ENCODE data around the gene SYNCRIP. TPM values are rescaled to one million over a fixed set of nuclear protein-coding genes. Genes with fewer than 3 reads are reported as not detected.
A peak's percentile ranks its signal among the peaks of the same experiment; 100 is the strongest.

The SYNCRIP gene
- total RNA-seq, 1 experiment from 2014 or later = 199 TPM

DNA sequence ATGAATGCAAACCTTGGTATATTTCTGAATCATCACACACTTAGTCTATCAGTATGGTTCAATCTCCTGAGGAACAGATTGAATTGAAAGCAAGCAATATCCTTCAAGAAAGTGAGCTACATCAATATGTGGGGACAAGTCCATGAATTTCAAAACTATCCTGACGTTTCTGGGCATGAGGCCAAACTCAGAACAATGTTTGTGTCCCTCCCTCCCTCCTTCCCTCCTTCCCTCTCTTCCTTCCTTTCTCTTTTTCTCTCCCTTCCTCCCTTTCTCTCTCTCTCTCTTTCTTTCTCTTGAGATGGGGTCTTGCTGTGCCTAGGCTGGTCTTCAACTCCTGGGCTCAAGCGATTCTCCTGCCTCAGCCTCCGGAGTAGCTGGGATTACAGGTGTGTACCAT lies 27.9 kb upstream of the SYNCRIP start:
- Mint-ChIP-seq H3K4me1 (peaks cover 34 to 35% of the 10 kb centered on the region in 2 experiments), H3K27ac (peak overlapping the region; percentile 84 to 96 (median 87); a peak in 5 of 7 replicates), H3K9me3 (no peaks in the 10 kb centered on the region; a peak in 1 of 5 replicates), H3K36me3 (ENCODE audit: insufficient read depth in 1 of 3, low read depth in 3 of 3) (peaks cover 16 to 29% (median 22%) of the 10 kb centered on the region in 3 experiments; a peak in 6 of 7 replicates), H3K4me3 (peak overlapping the region in 1 of 2 experiments; percentile 62; a peak in 1 of 5 replicates), H3K27me3 (ENCODE audit: low read depth) (no peaks in the 10 kb centered on the region)
- Histone ChIP-seq H3K9ac (ENCODE audit: extremely low read depth, insufficient read length, low read length) (no peak overlapping the region), H3K23me2 (ENCODE audit: insufficient read length, low read depth, low read length, poor library complexity, severe bottlenecking) (no peaks in the 10 kb centered on the region), H3K79me2 (ENCODE audit: insufficient read depth, low read length) (no peaks in the 10 kb centered on the region; the same call in 1 of the 2 replicates), H4K91ac (ENCODE audit: insufficient read length, low read depth, low read length) (no peak overlapping the region), H4K20me1 (ENCODE audit: control insufficient read depth, insufficient read depth, insufficient read length) (no peaks in the 10 kb centered on the region), H2AK5ac (ENCODE audit: insufficient read length, low read length) (no peak overlapping the region), H4K5ac (ENCODE audit: insufficient read length, low read depth, low read length) (no peak overlapping the region), H3K79me1 (ENCODE audit: insufficient read depth, low read depth, low read length, poor library complexity, severe bottlenecking) (no peaks in the 10 kb centered on the region), H2AFZ (ENCODE audit: low read length) (no peak overlapping the region), H2BK5ac (ENCODE audit: insufficient read length, low read length) (no peak overlapping the region), H3K4me2 (ENCODE audit: insufficient read depth, insufficient read length, low read length) (peak overlapping the region; percentile 35), H4K8ac (replicated peaks; ENCODE audit: insufficient read length, low read depth, low read length) (no peak overlapping the region), H3K4me1 (ENCODE audit: insufficient read depth, low read length) (peaks cover 2% of the 10 kb centered on the region; the same call in 1 of the 2 replicates), H3K27ac (ENCODE audit: insufficient read length, low read depth, low read length) (peak overlapping the region; percentile 96), H2BK12ac (ENCODE audit: insufficient read length, low read depth, low read length) (no peak overlapping the region), H3K27me3 (ENCODE audit: insufficient read depth, low read length) (no peaks in the 10 kb centered on the region), H3T11ph (ENCODE audit: low read length) (no peak overlapping the region), H3K18ac (ENCODE audit: insufficient read length, low read depth, low read length) (no peak overlapping the region), H3K56ac (ENCODE audit: insufficient read length, low read depth, low read length) (no peak overlapping the region), H2BK15ac (ENCODE audit: low read depth, low read length) (no peak overlapping the region), H3K9me3 (ENCODE audit: control insufficient read depth, low read depth, low read length) (no peaks in the 10 kb centered on the region), H3K4ac (ENCODE audit: low read depth, low read length) (no peak overlapping the region), H3K23ac (ENCODE audit: insufficient read length, low read depth, low read length) (no peak overlapping the region), H2BK20ac (ENCODE audit: low read depth, low read length, poor library complexity, severe bottlenecking) (no peak overlapping the region), H3K14ac (ENCODE audit: insufficient read depth, low read length) (no peak overlapping the region), H2BK120ac (ENCODE audit: low read depth, low read length, poor library complexity, severe bottlenecking) (no peak overlapping the region)
- no CpG with 5 or more reads among the region's 3 CpGs for WGBS (ENCODE audit: extremely low coverage, insufficient read length, low lambda C conversion rate)
- no peak for DNase-seq
- no peak for TF ChIP-seq CTCF (conservative IDR thresholded peaks at IDR 0.05)

Data from H9 (cell line).